Sigmoid colon (tissue), 7 donors: ENCODE results near the gene ARHGAP44. TPM values are rescaled to one million over a fixed set of nuclear protein-coding genes. Genes with fewer than 3 reads are reported as not detected.

Source experiments
- DNase-seq: peaks from one replicate; pipeline ENCODE4 v3.0.0-alpha.2; 2019
- H3K27ac ChIP-seq, 4 donors: fragments of 200-600 bp; sonication (generic); one replicate each; pipeline ENCODE4 v1.5.1; 2016 to 2019; ENCODE audit warnings: mild to moderate bottlenecking in 1 of 4
- H3K27me3 ChIP-seq, 3 donors: fragments of 200-600 bp; sonication (generic); one replicate each; pipeline ENCODE4 v1.5.1; 2019; ENCODE audit warnings: mild to moderate bottlenecking in 1 of 3
- H3K36me3 ChIP-seq, 4 donors: fragments of 200-600 bp; sonication (generic); one replicate each; pipeline ENCODE4 v1.5.1; 2016 to 2019
- H3K4me1 ChIP-seq, 4 donors: fragments of 200-600 bp; sonication (generic); one replicate each; pipeline ENCODE4 v1.5.1; 2017 to 2019
- H3K4me3 ChIP-seq, 4 donors: fragments of 200-600 bp; sonication (generic); one replicate each; pipeline ENCODE4 v1.5.1; 2017 to 2019; ENCODE audit warnings: mild to moderate bottlenecking in 2 of 4, moderate library complexity in 1 of 4
- H3K9me3 ChIP-seq, 4 donors: fragments of 200-600 bp in 3 of 4; sonication (generic) in 3 of 4; one replicate each; pipeline versions ENCODE4 v1.5.1 to v1.6.1; 2013 to 2019
- CTCF ChIP-seq, 4 experiments: fragments of 450-650 bp in 3 of 4; fragments of 200-600 bp in 1 of 4; IDR thresholded peaks; one replicate each; pipeline ENCODE4 v1.5.1; 2016 to 2019; ENCODE audit warnings: antibody characterized with exemption in 4 of 4, mild to moderate bottlenecking in 3 of 4, moderate library complexity in 2 of 4
- EP300 ChIP-seq, 4 donors: sonication (generic); formaldehyde crosslinking; IDR thresholded peaks; one replicate each; pipeline ENCODE4 v1.6.1; 2017; ENCODE audit warnings: antibody characterized with exemption in 4 of 4
- POLR2A ChIP-seq, 2 donors: fragments of 450-650 bp; IDR thresholded peaks; one replicate each; pipeline ENCODE4 v1.6.1; 2016; ENCODE audit warnings: antibody characterized with exemption in 2 of 2, mild to moderate bottlenecking in 2 of 2, moderate library complexity in 2 of 2
- POLR2AphosphoS5 ChIP-seq, 4 donors: sonication (generic); formaldehyde crosslinking; IDR thresholded peaks; one replicate each; pipeline ENCODE4 v1.6.1; 2017; ENCODE audit warnings: antibody characterized with exemption in 4 of 4
- WGBS, 2 donors: extraction: QIAGEN DNeasy Blood & Tissue Kit; methylation state at CpG; one replicate each; pipeline ENCODE4 v1.1.7; 2013; 5-methylcytosine and 5-hydroxymethylcytosine counted together
- intact Hi-C: fragments of 100-400 bp; cut with DNase I; formaldehyde crosslinking; loops from one replicate; pipeline ENCODE4 v1.15.1; 2023
- polyA plus RNA-seq, 3 donors: library from polyadenylated mRNA; stranded (reverse); fragments of 200-250 nt; gene quantifications; one replicate each; pipeline ENCODE4 v1.2.3, GENCODE V29; 2013
- total RNA-seq, 4 donors: library from RNA; depleted of rRNA; stranded (reverse); fragments of >200 nt; gene quantifications; one replicate each; pipeline ENCODE4 v1.1.0, GENCODE V29; 2016
- donor health status: healthy with polysubstance abuse.
- donor health status: Bipolar disorder and iron deficiency.
- donor health status: healthy.

The ARHGAP44 gene
- total and polyA plus RNA-seq, 7 donors: 2.6 to 23.8 (median 6.4) TPM

- DNase-seq: no peak
- no peaks in the 10 kb centered on the region for H3K4me1 ChIP-seq
- no peak overlapping the region for H3K4me3 ChIP-seq
- 92 to 97% methylated on average over 12 of the region's 12 CpGs for WGBS, 2 donors
- H3K36me3 ChIP-seq: peaks cover 0 to 12% (median 5%) of the 10 kb centered on the region in 4 donors
- no peaks in the 10 kb centered on the region for H3K9me3 ChIP-seq
- H3K27ac ChIP-seq: no peak overlapping the region
- no peak for TF ChIP-seq POLR2A (IDR thresholded peaks at IDR 0.05)
- no peak for TF ChIP-seq CTCF (IDR thresholded peaks at IDR 0.05)
- no peak for TF ChIP-seq POLR2AphosphoS5 (IDR thresholded peaks at IDR 0.05)
- no peak for TF ChIP-seq EP300 (IDR thresholded peaks at IDR 0.05)
- intact Hi-C loops: no loop called here
- H3K27me3 ChIP-seq: no peaks in the 10 kb centered on the region
Measured at GRCh38 chr17:12958786-12959185, 169.5 kb downstream of the ARHGAP44 start.

- no peak for DNase-seq
- Histone ChIP-seq H3K36me3 (peaks cover 0 to 12% (median 5%) of the 10 kb centered on the region in 4 donors), H3K27ac (no peak overlapping the region), H3K4me1 (no peaks in the 10 kb centered on the region), H3K9me3 (no peaks in the 10 kb centered on the region), H3K27me3 (no peaks in the 10 kb centered on the region), H3K4me3 (no peak overlapping the region)
- WGBS, 2 donors: 94 to 95% methylated on average over 8 of the region's 8 CpGs
- intact Hi-C loops: no loop called here
- TF ChIP-seq POLR2A (IDR thresholded peaks at IDR 0.05) (no peak), CTCF (IDR thresholded peaks at IDR 0.05) (no peak), EP300 (IDR thresholded peaks at IDR 0.05) (no peak), POLR2AphosphoS5 (IDR thresholded peaks at IDR 0.05) (no peak)
Measured at GRCh38 chr17:12959441-12959840, 170.1 kb downstream of the ARHGAP44 start.

- intact Hi-C loops: no loop called here
- 92 to 96% methylated on average over 4 of the region's 4 CpGs for WGBS, 2 donors
- Histone ChIP-seq H3K27ac (no peak overlapping the region), H3K9me3 (no peaks in the 10 kb centered on the region), H3K27me3 (no peaks in the 10 kb centered on the region), H3K4me3 (no peak overlapping the region), H3K36me3 (peaks cover 0 to 12% (median 3%) of the 10 kb centered on the region in 4 donors), H3K4me1 (no peaks in the 10 kb centered on the region)
- no peak for TF ChIP-seq POLR2A (IDR thresholded peaks at IDR 0.05)
- TF ChIP-seq EP300 (IDR thresholded peaks at IDR 0.05): no peak
- TF ChIP-seq CTCF (IDR thresholded peaks at IDR 0.05): no peak
- no peak for TF ChIP-seq POLR2AphosphoS5 (IDR thresholded peaks at IDR 0.05)
- no peak for DNase-seq
Measured at GRCh38 chr17:12961655-12962054, 172.4 kb downstream of the ARHGAP44 start.

GRCh38 chr17:12963505-12963904, 174.2 kb downstream of the ARHGAP44 start:
- intact Hi-C loops: no loop called here
- 97% methylated on average over 7 of the region's 7 CpGs for WGBS, 2 donors

More at GRCh38 chr17:12963505-12963904, 174.2 kb downstream of the ARHGAP44 start:
- DNase-seq: no peak
- H3K4me1 ChIP-seq: no peaks in the 10 kb centered on the region
- no peak overlapping the region for H3K4me3 ChIP-seq
- no peak overlapping the region for H3K27ac ChIP-seq
- no peaks in the 10 kb centered on the region for H3K9me3 ChIP-seq
- TF ChIP-seq EP300 (IDR thresholded peaks at IDR 0.05) (no peak), CTCF (IDR thresholded peaks at IDR 0.05) (no peak), POLR2AphosphoS5 (IDR thresholded peaks at IDR 0.05) (no peak)
- no peaks in the 10 kb centered on the region for H3K36me3 ChIP-seq
- H3K27me3 ChIP-seq: no peaks in the 10 kb centered on the region
